Tibial artery (tissue), 4 donors: ENCODE results near the gene SMAD6.

ENCODE experiments used
- DNase-seq, 2 donors: peaks; one replicate each; pipeline ENCODE4 v3.0.0-alpha.2; 2019
- H3K27ac ChIP-seq, 2 donors: fragments of 200-600 bp; sonication (generic) in 1 of 2; 1 replicate in 1 of 2; 2 replicates in 1 of 2; pipeline ENCODE4 v1.5.1; 2018 to 2019; ENCODE audit warnings: mild to moderate bottlenecking in 1 of 2
- H3K27me3 ChIP-seq, 2 donors: fragments of 200-600 bp; sonication (generic) in 1 of 2; one replicate each; pipeline versions ENCODE4 v1.5.1 to v1.6.0; 2016 to 2019
- H3K36me3 ChIP-seq, 3 donors: fragments of 200-600 bp; sonication (generic) in 2 of 3; one replicate each; pipeline ENCODE4 v1.5.1; 2016 to 2019; ENCODE audit warnings: mild to moderate bottlenecking in 2 of 3
- H3K4me1 ChIP-seq, 4 donors: fragments of 200-600 bp; sonication (generic) in 2 of 4; 1 replicate in 3 of 4; 2 replicates in 1 of 4; pipeline ENCODE4 v1.5.1; 2016 to 2019
- H3K4me3 ChIP-seq, 2 donors: fragments of 200-600 bp; sonication (generic) in 1 of 2; 1 replicate in 1 of 2; 2 replicates in 1 of 2; pipeline ENCODE4 v1.5.1; 2018 to 2019; ENCODE audit warnings: mild to moderate bottlenecking in 2 of 2
- H3K9me3 ChIP-seq, 3 donors: fragments of 200-600 bp; sonication (generic) in 1 of 3; one replicate each; pipeline ENCODE4 v1.5.1; 2016 to 2019
- intact Hi-C: fragments of 100-400 bp; cut with DNase I; formaldehyde crosslinking; loops from one replicate; pipeline ENCODE4 v1.15.0; 2023; ENCODE audit warnings: low total_unique reads
- TF ChIP-seq, protein P1 (sequence below), 2 experiments: fragments of 200-600 bp in 1 of 2; fragments of 450-650 bp in 1 of 2; IDR thresholded peaks; one replicate each; pipeline ENCODE4 v1.5.1; 2017 to 2019; ENCODE audit warnings: antibody characterized with exemption in 2 of 2, mild to moderate bottlenecking in 1 of 2, moderate library complexity in 1 of 2

The SMAD6 gene

DNA sequence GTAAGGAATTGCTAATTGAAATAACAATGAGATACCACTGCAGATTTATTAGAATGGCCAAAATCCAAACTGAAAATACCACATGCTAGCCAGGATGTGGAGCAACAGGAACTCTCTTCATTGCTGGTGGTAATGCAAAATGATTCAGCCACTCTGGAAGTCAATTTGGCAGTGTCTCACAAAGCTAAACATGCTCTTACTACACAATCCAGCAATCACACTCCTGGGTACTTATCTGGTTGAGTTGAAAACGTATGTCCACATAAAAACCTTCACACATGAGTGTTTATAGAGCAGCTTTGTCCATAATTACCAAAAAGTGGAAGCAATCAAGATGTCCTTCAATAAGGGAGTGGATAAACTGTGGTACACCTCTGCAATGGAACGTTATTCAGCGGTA lies 113.3 kb downstream of the SMAD6 start:
- TF ChIP-seq, protein P1, sequence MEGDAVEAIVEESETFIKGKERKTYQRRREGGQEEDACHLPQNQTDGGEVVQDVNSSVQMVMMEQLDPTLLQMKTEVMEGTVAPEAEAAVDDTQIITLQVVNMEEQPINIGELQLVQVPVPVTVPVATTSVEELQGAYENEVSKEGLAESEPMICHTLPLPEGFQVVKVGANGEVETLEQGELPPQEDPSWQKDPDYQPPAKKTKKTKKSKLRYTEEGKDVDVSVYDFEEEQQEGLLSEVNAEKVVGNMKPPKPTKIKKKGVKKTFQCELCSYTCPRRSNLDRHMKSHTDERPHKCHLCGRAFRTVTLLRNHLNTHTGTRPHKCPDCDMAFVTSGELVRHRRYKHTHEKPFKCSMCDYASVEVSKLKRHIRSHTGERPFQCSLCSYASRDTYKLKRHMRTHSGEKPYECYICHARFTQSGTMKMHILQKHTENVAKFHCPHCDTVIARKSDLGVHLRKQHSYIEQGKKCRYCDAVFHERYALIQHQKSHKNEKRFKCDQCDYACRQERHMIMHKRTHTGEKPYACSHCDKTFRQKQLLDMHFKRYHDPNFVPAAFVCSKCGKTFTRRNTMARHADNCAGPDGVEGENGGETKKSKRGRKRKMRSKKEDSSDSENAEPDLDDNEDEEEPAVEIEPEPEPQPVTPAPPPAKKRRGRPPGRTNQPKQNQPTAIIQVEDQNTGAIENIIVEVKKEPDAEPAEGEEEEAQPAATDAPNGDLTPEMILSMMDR (IDR thresholded peaks at IDR 0.05): no peak
- Histone ChIP-seq H3K4me1 (no peaks in the 10 kb centered on the region), H3K36me3 (no peaks in the 10 kb centered on the region), H3K27me3 (no peaks in the 10 kb centered on the region), H3K4me3 (no peak overlapping the region), H3K9me3 (peaks cover 0 to 3% (median 0%) of the 10 kb centered on the region in 3 donors), H3K27ac (no peak overlapping the region)
- intact Hi-C loops: no loop called here
- DNase-seq: no peak

DNA sequence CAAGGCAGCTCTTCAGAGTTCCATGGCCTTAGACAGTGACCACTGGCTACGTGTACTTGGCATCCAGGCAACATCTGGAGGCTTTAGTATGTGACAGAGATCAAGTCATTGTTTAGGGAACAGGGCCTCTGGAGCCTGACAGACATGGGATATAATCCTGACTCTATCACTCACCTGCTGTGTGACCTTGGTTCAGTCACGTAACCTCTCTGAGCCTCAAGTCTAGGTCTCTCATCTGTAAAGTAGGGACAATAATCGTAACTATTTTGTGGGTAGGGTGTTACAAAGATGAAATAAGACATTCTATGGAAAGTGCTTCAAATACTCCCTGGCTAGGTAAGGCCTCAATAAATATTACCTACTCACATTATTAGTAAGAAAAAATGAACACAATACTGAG lies 114.2 kb downstream of the SMAD6 start:
- H3K4me1 ChIP-seq: no peaks in the 10 kb centered on the region
- H3K27me3 ChIP-seq: no peaks in the 10 kb centered on the region
- DNase-seq: no peak
- H3K36me3 ChIP-seq: no peaks in the 10 kb centered on the region
- intact Hi-C loops: no loop called here
- no peak overlapping the region for H3K4me3 ChIP-seq
- H3K9me3 ChIP-seq: peaks cover 0 to 3% (median 0%) of the 10 kb centered on the region in 3 donors
- H3K27ac ChIP-seq: no peak overlapping the region
- TF ChIP-seq, protein P1 (IDR thresholded peaks at IDR 0.05): no peak

DNA sequence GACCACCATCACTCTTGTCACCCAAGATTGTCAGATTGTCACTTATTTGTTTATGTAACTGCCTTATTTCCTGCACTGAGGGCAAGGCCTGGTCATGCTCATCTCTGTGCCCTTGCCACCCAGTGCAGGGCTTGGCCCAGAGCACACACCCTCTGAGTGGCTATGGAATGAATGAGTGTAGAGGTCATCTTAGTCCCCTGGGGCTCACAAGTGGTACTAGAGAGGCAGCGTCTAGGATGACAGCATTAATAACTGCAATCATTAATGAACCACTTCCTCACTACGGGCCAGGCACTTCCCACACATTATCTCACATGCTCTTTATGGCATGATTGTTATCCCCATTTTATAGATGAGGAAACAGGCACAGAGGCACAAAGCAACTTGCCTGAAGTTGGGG lies 117.0 kb downstream of the SMAD6 start:
- H3K36me3 ChIP-seq: no peaks in the 10 kb centered on the region
- no peaks in the 10 kb centered on the region for H3K27me3 ChIP-seq
- H3K9me3 ChIP-seq: peaks cover 0 to 3% (median 0%) of the 10 kb centered on the region in 3 donors
- no peak overlapping the region for H3K4me3 ChIP-seq
- TF ChIP-seq, protein P1 (IDR thresholded peaks at IDR 0.05): no peak
- no peaks in the 10 kb centered on the region for H3K4me1 ChIP-seq
- no peak overlapping the region for H3K27ac ChIP-seq
- DNase-seq: peak in 1 of 2 donors; percentile 13
- intact Hi-C loops: no loop called here

DNA sequence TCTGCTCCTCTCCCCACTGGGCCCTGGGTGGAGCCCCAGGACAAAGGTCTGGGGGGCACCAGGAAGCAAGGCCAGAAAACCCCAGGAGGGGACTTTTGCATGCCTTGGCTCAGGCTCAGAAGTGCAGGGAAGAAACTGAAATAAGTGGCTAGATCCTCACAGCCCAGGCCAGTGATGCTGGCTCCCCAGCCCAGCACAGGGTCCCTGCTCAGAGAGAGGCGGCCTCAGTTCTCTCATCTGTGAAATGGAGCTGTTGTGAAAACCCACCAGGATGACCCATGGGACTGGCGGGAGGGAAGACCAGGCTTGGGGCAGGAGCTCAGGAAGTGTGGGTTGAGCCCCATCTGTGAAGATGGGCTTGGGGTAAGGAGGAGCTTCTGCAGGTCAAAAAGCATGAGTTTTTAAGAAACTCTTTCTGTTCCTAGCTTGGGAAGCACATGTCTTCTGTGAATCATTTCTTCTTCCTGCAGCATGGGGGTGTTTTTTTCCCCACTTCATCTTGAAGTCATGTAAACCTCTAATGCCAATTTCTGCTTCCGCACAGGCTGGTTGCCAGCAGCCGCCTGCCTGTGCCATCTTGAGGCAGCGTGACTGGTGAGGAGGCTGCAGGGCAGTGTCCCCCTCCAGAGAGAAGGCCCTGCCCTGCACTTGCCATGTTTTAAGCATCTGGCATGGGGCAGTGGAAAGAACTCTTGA lies 118.6 kb downstream of the SMAD6 start:
- no peaks in the 10 kb centered on the region for H3K27me3 ChIP-seq
- intact Hi-C loops: no loop called here
- H3K27ac ChIP-seq: no peak overlapping the region
- TF ChIP-seq, protein P1 (IDR thresholded peaks at IDR 0.05): no peak
- H3K9me3 ChIP-seq: no peaks in the 10 kb centered on the region
- peak in 1 of 2 donors; percentile 41 for DNase-seq
- no peaks in the 10 kb centered on the region for H3K4me1 ChIP-seq
- H3K4me3 ChIP-seq: no peak overlapping the region
- H3K36me3 ChIP-seq: no peaks in the 10 kb centered on the region

DNA sequence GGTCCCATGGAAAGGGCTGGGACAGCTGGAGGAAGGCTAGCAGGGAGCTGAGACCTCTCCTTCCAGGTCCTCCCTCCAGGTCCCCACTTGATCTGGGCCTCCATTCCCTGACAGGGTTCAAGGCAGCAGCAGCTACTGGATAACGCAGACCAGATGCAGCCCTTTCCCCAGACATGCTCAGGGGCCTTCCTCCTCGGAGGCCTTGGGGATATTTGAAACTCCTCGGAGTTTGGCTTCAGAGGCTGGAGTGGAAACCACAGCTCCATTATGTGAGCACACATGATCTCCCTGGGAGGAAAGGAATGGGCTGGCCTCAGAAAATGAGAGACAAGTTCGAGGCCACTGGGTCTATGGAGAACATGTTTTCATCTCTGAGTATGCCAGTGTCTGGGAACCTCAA lies 119.3 kb downstream of the SMAD6 start:
- DNase-seq: no peak
- intact Hi-C loops: no loop called here

More for the DNA sequence above, 119.3 kb downstream of the SMAD6 start:
- TF ChIP-seq, protein P1 (IDR thresholded peaks at IDR 0.05): no peak
- H3K27ac ChIP-seq: no peak overlapping the region
- H3K9me3 ChIP-seq: no peaks in the 10 kb centered on the region
- H3K4me1 ChIP-seq: no peaks in the 10 kb centered on the region
- H3K4me3 ChIP-seq: no peak overlapping the region
- H3K27me3 ChIP-seq: no peaks in the 10 kb centered on the region
- no peaks in the 10 kb centered on the region for H3K36me3 ChIP-seq
